Measurements from ENCODE around the gene DGKI.

DGKI gene

DNA sequence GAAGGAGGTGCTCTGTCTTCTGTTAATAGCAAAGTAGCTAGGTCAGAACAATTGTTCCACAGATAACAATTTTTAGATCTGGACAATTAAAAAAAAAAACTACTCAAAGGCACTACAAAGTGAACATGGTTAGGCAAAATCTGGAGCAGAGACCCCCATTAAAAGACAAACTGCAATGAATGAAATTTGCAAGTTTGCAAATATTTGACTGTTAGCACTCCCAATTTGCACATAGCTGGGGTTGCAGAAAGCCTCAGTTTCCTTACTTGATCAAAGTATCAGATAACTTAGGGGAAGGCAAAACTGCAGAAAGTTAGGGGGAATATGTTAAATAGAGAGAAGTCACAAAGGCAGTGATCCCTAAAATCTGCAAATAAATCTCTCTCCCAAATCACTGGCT is 68.3 kb downstream of the DGKI start:
- DNase-seq: no peak

- DNase-seq: no peak
Observed at GRCh38 chr7:137774793-137775201, 72.0 kb downstream of the DGKI start.

DNA sequence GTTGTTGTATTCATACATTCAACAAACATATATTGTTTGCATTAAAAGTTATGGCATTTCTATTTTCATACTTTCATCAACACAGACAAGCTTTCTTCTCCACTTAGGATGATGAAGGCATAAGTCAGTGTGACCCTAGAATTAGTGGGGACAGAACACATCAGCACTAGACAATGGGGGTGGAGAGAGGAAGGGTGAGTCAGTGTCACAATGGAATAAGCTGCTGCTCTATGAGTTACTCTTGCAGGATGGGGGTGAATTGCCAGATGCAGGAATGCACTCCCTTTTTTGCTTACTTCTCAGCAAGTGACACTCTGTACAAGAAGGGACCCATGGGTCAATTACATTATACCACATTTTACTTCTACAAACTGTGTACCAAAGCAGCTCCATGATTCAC is 74.0 kb downstream of the DGKI start:
- DNase-seq: no peak

DNA sequence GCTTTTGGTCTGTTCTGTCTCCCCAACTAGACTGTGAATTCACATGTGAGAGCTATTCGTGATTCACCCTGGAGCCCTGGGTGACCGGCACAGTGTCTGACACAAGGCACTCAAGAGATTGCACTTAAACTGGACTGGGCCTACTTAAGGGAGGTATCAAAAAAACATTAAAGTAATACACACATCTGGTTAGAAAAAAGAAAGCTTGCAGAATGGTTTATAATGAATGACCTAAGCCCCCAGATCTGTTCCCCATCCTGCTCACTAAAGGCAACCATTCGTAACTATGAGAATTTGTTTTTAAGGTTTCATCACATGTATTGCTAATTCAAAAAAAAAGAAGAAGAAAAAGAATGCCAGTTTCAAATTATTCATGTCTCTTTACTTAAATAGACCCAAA is 74.5 kb downstream of the DGKI start:
- DNase-seq: no peak

DNA sequence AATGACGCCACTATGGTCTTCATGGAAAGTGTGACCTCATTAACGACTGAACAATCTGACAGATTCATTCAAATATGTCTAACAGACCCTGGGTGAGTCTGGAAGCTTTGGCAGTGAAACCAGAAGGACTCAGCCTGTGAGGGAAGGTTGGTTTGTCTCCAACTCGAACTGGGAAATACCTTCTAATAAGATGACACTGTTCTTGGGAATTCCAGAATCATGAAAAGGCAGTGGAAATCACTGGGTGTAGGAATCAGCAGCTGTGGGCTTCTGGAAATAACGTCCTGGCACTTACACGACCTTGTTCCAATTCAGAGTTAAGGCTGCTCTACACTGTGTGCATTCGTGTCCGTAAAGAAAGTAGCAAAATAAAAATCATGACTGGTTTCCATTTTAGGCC is 75.1 kb downstream of the DGKI start:
- DNase-seq: no peak

DNA sequence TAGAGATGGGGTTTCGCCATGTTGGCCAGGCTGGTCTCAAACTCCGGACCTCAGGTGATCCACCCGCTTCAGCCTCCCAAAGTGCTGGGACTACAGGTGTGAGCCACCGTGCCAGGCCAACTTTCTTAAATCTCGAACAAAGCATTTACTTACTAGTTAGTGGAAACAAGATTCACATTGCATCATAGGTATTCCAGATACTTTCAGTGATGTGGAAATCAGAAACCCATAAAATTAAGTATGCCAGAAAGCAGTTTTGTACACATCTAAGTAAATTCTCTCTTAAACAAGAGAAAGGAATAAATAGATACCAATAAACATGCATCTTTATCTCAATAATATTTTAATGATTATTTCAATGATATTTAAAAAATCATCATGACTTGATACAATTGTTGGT is 75.5 kb downstream of the DGKI start:
- no peak for DNase-seq

DNA sequence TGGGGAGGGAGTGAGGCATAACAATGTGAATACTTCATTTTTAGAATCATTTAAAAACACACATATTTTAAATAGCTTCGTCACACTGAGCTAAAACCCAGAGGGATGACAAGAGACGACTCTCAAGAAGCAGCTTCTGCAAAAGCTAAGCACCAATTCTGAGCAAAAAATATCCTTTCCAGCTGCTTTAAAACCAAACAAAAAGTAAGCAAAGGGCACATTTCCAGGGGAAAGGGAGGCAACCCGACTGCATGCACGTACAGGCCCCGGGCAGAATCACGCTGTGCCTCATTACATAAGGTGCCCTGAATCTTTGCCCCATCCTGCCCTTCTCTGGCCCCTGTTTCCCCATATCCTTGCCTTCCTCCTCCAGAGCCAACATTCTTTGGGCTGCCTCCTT is 78.4 kb downstream of the DGKI start:
- DNase-seq: no peak

GRCh38 chr7:137762334-137762733 is 84.4 kb downstream of the DGKI start:
- DNase-seq: no peak

DNA sequence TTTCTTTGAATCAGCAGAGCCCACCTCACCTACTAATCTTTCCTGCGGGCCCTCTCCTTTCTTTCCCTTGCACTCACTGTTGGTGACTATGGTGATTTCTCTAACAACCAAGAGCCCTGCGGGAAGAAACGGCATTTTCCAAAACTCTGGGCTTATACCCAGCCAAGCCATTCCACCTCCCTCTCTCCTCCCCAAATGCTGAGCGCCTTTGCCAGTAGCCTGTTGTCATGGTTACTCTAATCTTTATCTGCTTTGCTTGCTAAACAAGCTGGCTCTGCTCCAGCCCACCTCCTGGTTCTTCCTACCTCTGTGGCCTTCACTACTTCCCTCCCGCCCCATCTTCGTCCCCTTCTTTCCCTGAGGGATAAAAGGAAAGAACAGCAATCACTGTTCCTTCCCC is 86.7 kb downstream of the DGKI start:
- no peak for DNase-seq

DNA sequence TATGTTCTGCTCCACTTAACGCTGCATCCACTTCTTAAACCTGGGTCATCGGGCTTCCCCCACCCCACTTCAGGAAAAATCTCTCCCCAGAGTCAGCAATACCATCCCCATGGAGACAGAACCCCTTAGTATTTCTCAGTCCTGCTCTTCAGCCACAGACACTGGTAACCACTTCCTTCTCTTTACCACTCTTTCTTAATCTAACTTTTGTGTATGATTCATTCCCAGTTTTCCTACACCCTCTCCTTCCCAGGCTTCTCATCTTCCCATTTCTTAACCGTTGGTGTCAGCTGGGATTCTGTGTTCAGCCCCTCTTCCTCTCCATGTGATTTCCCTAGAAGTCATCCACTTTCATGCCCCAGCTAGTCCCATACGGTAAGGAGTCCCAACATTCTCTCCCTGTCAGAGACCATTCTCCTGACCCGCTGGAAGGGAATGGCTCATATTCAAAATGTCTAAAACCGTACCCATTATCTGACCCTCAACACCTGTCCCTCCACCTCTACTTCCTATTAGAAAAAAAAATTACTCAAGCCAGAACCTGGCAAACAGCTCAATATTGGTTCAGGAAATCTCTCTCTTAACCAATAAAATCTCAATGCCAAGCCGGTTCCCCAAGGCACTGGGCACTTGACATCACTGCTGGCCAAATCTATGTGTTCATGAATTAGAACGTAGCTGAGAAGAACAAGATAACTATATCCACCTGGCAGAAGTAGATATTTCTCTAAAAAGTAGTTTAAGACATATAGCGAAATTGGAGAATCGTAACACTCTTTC is 89.4 kb downstream of the DGKI start:
- no peak for DNase-seq

DNA sequence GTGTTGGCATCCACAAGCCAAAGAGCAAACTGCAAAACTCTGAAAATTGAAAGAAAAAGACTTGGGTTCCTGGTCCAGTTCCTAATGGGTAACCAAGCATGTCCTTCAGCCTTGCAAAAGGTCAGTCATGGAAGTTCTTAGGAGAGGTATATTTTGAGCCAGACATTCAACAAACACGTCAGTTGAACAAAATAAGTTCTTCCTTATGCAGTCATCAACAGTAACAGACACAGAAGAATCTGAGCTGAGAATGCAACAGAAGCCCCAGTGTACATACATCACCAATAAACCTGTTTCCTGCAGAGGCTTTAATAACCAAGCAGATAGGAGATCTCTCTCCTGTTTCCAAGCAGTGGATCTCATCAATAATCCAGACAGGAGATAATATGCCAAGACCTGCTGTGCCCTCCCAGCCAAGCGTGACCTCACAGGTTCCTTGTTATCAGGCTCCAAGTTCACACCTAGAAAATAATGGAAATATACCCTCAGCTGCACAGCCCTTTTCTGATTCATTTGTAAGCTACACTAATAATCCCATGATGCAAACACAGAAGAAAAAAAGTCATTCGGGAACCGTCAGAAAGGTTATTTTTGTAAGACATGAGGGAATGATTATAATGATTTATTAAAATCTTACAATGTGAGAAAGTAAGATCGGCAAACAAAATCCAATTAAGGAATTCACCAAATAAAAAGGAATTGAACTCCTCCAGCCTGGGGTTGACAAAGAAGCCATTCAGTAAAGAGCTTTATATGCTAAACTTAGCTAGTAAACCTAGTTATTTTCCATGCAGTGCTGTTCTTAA is 90.7 kb downstream of the DGKI start:
- no peak for DNase-seq

DNA sequence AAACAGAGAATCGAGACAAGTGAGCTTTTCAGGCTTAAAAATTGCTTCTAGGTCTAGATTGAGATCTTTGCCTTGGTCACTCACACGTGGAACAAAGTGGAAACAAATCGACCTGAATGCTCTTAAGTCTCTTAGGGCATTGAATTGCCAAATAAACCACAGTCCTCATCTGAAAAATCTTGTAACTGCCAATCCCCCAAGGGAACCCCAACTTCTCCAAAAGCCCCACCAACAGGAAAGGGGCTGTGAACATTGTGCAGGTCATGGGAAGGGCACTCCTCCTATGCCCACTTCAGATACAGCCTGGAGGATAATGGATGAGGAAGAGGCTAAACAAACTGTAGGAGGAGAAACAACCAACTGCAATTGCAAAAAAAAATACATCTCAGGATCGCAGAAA is 91.3 kb downstream of the DGKI start:
- no peak for DNase-seq

GRCh38 chr7:137753948-137754851 is 92.6 kb downstream of the DGKI start:
- no peak for DNase-seq

DNA sequence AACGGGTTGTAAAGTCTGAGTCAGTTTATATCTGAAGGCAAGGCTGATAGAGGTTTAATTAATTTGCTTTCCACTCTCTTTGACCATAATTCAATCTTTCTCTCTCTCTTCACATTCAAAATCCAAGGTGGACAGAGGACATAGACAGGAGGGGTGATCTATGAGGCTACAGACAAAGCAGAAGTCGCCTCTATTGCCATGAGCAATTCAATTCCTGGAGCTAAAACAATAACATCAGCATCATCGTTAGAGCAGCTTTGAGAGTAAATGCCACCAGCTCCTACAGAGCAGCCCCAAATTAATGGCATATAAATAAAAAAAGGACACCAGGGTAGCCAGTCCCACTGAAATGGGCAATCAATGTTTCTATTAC is 93.2 kb downstream of the DGKI start:
- DNase-seq: no peak

GRCh38 chr7:137753067-137753466 is 93.7 kb downstream of the DGKI start:
- DNase-seq: no peak

DNA sequence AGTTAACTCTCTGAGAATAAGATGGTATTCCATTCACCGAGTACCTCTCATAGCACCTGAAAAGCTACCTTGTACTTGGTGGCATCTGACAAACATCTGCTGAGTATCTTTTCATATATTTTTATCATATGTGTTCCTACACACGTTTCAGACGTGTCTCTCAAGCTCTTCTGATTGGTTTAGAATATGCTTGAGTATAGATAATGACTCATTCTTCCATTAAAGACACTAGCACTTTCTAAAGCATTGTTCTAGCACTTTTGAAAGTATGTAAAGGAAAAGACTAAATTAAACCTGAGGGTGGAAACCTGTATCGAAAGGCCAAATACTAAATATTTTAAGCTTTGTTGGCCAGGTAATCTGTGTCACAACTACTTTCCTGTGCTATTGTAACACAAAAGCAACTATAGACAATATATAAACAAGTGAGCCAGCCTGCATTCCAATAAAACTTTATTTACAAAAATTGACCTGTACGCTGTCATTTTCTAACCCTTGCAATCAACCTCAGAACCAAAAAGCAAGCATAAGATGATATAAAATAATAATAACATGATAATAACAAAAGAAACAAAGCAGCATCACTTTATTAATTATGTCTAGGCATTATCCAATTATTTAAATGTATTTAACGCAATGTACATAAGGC is 95.3 kb downstream of the DGKI start:
- DNase-seq: no peak

DNA sequence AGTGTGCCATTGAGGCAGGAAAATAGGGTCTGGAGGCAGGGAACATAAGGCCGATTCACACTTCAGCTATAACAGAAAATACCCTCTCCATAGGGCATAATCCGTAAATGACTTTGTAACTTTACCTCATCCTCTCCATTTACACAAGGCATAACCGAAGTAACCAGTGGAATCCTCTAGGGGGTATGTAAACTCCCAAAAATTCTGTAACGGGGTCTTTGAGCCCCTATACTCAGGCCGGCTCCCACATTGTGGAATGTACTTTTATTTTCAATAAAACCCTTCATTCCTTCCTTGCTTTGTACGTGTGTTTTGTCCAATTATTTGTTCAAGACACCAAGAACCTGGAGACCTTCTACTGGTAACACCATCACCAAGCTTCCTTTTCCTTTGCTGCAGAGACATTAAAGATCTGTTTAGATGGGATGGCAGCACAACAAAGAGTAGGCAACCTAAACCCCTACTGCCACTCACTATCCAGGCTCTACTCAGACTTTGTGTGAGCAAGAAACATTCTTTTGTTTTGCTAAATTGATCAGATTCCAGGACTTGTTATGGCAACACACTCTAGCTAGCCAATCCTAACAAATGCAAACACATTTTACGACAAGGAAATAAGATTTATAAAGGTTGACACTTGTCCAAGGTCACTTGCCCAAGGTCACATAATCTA is 99.3 kb downstream of the DGKI start:
- DNase-seq: no peak

DNA sequence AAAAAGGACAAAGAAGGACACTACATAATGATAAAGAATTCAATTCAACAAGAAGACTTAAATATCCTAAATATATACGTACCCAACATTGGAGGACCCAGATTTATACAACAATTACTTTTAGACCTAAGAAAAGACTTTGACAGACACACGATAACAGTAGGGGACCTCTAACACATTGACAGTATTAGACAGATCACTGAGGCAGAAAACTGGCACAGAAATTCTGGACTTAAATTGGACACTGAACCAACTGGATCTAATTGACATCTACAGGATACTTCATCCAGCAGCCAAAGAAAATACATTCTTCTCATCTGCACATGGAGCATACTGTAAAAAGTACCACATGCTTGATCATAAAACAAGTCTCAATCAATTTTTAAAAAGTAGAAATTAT is 103.8 kb downstream of the DGKI start:
- no peak for DNase-seq

- DNase-seq: no peak
Observed at GRCh38 chr7:137742051-137742450, 104.7 kb downstream of the DGKI start.

GRCh38 chr7:137741443-137741842 is 105.3 kb downstream of the DGKI start:
- no peak for DNase-seq

DNA sequence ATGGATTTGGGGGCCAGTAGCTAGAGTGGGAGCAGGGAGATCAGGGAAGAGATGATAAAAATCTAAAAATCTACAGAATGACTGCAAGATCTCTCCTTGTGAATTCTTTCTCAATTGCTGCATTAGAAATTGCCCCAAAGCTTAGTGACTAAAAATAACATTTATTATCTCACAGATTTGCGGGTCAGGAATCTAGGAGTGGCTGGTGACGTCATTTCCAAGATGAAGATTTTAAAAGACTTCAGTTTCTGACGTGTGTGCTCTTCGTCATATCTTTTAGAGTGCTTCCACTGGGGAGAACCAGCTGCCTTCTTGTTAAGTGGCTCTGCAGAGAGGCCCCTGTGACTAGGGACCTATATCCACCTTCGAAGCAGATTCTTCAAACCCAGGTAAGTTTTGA is 112.6 kb downstream of the DGKI start:
- DNase-seq: no peak

GRCh38 chr7:137732168-137732567 is 114.6 kb downstream of the DGKI start:
- DNase-seq: no peak
